NK-92 (cell line): ENCODE data around the gene ZNRF3.
"Not testable (repeated sequence)": the region's sequence is repeated elsewhere in the genome, so short reads cannot be mapped to it uniquely, and the experiment has no call there.

Experiments
- DNase-seq: peaks from one replicate; lab custom pipeline; 2025; ENCODE audit not compliant: unreplicated experiment; lab: John Stamatoyannopoulos, UW

ZNRF3 gene

DNA sequence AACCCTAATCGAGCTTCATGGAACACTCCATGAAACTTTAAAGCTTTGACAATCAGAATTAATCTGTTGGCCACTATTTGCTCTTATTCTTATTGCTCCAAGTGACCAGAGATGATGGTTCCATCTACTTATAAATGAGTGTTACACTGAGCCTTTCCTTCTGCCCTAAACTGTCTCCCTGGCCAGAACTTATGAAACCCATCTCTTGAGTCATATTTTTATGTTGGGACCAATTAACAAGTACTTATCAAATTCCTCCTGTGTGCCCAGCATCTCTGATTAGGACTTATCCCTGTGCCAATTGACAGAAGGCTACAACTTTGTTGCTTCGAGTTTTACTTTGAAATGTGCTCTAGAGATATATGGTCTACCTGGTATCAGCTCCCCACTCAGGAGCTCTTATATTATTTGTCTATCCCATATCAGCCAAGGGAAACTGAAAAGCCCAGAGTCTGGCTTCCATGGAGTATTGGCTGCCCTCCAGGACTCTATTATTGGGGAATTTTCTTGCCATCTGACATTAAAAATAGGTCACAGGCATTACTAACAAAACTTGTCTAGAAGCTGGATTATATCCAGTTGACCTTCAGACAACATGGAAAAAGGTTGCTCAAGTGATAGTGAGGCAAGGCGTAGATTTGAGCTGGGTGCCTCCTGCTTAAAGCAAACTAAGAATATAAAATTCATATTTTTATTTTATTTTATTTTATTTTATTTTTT, 198.3 kb downstream of the ZNRF3 start:
- no peak for DNase-seq

DNA sequence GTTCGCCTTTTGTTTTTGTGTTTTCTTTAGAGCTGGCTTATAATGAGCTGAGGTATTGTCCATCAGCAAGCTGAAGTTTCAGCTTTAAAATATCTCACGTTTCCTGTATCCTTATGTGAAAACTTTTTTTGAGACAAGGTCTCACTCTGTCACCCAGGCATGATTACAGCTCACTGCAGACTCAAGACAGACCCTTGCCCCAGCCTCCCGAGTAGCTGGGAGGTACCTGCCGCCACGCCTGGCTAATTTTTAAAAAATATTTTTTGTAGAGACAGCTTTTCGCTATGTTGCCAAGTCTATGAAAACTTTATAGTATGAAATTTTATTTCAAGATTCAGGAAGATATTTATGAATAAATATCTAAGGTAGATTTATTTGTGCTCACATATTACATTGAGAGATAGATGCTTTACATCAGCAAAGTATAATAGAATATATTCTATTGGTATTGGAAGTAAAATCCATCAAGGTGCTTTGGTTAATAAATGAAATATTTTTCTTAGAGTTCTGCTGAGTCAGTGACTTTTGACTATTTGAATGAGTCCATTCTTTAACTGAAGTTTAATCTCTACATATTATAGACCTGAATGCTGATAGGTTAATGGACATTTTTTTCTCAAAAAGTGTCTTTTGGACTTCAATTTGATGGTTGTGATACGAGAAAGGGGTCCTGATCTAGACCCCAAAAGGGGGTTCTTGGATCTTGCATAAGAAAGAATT, 199.6 kb downstream of the ZNRF3 start:
- no peak for DNase-seq

DNA sequence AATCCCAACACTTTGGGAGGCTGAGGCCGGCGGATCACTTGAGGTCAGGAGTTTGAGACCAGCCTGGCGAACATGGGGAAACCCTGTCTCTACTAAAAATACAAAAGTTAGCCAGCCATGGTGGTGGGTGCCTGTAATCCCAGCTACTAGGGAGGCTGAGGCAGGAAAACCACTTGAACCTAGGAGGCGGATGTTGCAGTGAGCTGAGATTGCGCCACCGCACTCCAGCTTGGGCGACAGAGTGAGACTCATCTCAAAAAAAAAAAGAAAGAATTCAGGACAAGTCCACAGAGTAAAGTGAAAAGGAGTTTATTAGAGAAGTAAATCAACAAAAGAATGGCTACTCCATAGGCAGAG, 200.2 kb downstream of the ZNRF3 start:
- not testable (repeated sequence) for DNase-seq

DNA sequence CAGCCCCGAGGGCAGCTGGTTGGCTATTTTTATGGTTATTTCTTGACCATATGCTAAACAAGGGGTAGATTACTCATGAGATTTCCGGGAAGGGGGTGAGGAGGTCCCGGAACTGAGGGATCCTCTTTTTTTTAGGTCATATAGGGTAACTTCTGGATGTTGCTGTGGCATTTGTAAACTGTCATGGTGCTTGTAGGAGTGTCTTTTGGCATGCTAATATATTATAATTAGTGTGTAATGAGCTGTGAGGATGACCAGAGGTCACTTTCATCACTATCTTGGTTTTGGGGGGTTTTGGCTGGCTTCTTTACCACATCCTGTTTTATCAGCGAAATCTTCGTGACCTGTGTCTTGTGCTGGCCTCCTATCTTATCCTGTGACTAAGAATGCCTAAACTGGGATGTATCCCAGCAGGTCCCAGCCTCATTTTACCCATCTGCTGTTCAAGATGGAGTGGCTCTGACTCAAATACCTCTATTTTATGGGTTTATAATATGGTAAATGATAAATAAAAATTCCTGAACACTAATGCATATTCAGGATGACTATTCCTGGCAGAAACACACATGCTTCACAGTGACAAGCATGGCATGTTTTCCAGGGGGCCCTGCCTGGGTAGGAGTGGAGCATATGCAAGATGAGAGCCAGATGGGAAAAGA, 200.7 kb downstream of the ZNRF3 start:
- no peak for DNase-seq

DNA sequence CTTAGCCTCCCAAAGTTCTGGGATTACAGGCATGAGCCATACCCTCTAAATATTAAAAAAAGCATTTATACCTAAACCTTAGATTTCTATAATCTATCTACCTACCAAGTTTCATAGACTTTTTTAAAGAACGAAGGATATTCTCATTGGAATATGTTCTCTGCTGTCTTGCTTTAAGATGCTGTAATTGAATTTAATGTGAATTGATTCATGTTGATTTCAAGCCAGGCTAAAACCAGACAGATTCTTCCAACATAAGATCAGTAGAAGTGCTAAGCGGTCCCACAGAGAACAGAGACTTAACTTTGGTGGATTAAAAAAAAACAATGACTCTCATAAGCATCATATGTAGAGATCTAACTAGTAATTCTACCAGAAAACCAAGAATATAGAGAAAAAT, 203.6 kb downstream of the ZNRF3 start:
- no peak for DNase-seq

DNA sequence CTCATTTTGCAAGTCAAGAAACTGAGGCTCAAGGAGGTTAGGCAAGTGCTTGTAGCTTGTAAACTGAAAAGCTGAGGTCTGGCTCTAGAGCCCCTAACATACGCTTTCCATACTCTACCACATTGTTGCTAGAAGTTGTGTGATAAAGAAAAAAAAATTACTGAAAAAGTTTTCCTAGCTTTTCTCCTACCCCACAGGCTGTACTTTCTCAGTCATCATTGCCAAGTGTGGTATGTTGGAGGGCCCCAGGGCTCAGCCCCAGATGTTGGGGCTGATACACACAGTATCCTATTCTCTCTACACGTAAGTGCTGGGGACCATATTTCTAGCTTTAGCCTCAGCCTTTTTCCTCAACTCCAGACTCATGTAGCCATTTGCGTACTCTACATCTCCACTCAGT, 205.4 kb downstream of the ZNRF3 start:
- no peak for DNase-seq

DNA sequence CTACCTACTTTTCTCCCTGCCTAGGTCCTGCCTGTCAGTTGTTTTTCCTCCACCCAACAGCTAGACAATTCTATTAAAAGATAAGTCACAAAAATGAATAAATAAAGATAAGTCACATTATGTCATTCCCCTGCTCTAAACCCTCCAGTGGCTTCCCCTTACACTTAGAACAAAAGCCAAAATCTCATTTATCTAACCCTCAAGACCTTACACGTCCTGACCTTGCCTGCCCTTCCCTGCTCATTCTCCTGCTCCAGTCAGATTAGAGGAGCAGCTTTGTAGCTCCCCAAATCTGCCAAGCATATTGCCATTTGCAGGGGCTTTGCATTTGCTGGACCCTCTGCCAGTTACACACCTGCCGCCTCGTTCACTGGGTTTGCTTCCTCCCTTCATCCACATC, 206.1 kb downstream of the ZNRF3 start:
- DNase-seq, result no peak

DNA sequence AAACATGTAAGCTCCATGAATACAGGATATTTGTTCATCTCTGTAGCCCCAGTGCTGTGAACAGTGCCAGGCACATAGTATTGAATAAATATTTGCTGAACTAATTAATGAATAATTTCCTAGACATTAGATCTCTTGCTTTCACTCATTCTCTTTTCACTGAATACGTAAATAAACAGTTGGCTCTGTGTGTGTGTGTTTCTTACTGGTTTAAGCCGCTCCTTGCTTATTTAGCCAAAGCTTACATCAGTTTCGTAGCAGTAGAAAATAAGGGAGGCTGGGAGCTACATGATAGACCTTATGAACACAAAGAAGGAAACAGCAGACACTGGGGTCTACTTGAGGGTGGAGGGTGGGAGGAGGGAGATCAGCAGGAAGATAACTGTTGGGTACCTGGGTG, 206.7 kb downstream of the ZNRF3 start:
- DNase-seq, result no peak

DNA sequence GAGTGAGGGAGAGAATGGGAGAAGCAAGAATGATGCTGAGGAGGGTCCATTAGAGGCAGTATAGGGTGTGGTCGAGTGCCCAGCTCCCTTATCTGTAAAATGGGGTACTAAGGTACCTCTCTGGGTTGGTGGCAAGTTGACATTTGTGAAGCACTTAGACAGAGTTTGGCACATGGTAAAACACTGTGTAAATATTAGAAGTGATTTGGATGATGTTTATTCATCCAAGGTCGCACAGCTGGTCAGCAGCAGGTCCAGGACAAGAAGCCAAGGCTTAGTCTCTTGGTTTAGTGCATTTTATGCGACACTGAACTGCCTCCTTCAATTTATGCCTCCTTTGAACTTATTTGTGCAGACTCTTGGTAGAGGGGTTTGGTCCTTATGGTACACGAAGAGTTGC, 208.9 kb downstream of the ZNRF3 start:
- no peak for DNase-seq

DNA sequence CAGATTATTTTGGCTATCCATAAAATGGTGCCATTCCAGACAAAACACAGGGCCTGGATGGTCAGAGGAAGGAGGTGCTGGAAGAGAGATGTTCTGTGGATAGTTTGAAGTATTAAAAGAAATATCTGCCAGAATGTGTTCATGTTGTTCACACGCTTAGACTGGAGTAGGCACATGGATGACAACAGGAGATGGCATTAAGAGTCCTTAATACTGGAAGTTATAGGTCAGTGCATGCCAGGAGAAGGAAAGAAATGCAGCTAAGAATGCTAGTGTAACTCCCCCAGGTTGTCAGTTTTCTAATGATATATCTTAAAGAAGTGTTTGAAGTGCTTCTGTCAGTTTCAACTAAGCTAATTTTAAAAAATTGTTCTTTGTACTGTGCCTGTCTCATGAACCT, 209.7 kb downstream of the ZNRF3 start:
- DNase-seq, result no peak

DNA sequence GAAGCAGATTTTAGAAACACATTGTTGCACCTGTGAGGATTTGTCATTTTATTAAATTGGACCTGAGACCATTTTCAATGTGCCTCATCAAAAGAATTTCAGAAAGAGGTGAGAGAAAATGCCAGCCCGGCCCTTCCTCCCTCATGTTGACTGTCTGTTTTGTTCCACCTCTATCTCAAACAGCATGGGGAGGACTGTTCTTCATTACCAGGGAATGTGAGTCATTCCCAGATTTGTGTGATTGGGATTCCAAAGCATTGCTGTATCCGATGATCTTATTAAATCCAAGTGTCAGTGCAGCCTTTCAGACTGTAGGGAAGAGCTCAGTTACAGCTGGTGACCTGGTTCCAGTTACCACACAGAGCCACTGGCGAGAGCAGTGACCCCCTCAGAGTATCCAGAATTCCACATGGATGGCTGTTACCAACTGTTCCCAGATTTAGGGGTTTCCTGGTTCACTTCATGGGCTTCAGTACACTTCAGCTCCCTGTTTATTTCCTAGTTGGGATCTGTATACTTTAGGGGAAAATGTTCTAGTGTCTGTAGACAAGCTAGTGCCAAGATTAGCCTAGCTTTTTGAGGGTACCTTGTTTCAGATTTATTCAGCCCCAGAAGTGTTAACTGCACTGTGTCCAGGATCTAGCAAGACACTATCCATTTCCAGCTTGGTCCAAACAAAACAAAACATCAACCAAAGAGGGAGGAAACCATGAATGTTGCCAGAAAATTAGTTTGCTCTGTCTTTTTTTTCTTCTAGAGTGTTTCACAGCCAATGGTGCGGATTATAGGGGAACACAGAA, 210.3 kb downstream of the ZNRF3 start:
- DNase-seq, result no peak

DNA sequence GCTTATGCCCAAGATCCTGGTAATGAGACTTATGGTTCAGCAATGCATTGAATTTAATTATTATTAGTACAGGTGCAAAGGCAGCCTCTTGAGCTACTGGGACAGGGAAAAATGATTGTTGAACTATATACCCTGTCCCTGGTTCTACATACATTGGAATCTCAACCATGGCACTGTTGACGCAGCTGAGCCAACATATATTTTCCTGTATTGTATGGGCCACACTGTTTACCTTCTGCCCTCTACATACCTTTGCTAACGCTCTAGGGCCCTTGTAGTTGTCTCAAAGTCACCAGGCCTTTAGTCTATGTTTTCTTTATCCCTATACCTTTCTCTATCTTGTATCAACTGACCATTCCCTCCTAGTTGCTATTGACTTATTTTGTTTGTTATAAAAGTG, 212.1 kb downstream of the ZNRF3 start:
- DNase-seq, result no peak

DNA sequence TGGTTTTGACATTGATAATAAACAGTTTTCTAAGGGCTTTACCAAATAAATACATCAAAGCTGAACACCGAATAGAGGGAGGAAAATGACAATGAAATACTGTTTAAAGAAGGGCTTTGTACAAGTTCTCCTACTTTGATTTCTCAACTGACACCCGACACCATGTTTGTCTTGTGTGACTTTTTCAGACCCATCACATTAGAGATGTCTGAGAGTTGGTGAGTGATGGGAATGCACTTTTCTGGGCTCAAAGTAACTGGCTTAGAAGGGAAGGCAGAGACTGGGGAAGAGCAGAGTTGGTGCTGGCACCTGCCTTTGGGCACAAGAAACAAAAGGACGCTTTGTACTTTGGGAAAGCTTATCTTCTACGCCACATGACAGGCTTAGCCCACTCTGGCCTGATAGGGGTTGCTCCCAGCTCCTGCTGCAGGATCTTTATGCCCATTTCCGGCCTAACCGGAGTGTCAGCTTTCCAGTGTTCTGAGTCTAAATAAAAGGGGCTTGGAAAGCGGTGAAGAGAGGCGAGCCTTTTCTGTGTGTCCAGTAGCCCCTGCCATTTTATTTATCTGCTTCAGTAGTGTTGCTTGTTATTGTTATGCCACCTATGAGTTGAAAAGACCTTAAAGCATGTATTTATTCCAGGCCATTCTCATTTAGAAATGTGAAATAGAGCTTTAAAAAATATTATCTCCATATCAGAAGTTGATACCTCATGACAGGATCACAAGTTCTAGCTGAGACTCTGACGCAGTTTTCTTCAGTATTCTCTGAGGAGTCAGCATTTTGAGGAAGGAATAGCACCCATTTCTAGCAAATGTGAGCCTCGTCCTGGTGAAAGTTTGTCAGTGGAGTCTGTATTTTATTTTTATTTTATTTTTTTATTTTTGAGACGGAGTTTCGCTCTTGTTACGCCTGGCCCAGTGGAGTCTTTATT, 213.6 kb downstream of the ZNRF3 start:
- DNase-seq, result no peak

DNA sequence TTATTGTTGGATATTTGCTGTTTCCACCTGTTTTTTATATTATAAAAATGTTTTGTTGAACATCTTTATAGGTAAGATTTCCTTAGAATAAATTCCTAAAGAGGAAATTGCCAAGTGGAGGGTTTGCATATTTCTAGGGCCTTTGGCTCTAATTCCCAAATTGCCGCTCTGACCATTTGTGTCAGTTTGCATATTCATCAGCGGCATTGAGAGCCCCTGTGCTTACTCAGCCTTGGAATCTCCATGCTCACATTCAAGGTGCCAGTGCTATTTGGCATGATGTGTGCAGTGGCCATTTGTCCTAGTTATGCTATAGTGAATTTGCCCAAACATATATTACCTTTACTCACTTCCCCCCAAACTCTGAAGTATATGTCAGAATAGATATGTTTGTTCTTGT, 214.9 kb downstream of the ZNRF3 start:
- no peak for DNase-seq

DNA sequence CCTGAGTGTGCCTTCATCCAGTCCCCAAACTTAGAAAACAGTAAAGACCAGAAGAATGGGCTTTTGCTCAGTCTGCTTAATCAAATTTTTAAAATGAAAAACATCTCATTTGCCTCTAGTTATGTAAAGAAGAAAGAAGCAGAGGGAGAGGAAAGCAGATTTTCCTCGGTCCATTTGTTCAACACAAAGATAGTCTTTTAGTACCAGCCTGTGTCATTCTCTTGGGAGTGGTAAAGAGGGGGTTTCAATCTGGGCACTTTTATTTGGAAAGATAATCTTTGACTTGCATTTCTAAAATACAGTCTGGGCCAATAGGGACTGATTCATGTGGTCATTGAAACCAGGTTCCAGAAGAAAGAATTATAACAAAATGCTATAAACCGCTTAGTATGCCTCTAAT, 218.9 kb downstream of the ZNRF3 start:
- DNase-seq, result no peak

DNA sequence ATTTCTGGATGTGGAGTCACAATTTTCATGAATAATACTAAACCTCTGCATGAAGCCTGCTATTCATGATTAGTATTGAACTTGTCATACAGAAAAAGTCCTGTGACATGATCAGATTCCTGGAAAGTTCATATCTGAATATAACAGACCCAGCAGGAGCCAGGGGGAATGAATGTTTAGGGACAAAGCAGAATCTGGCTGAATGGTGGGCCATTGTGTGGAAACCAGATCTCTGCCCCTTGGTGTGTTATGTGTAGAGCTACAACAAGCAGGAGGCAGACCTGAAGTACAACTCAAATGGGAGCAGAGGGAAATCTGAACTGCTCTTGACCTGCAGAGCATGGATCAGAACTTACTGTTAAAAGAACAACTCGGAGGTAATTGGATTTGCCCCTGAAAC, 219.7 kb downstream of the ZNRF3 start:
- no peak for DNase-seq

DNA sequence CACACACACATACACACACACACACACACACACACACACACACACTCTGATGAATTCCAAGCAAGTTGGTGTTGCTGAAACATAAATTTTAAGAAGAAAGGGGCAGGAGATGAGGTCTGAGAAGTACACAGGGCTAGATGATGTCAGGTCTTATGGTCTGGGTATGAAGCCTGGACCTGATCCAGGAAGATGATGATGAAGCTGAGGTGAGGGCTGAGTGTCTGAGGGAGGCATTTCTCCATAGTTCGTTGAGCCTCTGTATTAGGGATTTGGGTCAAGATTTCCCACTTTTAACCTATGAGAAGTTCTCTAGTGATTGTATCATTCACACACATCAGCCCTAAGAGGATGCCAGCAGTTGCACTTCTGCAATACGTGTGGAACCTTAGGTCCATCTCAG, 222.1 kb downstream of the ZNRF3 start:
- DNase-seq, result no peak

DNA sequence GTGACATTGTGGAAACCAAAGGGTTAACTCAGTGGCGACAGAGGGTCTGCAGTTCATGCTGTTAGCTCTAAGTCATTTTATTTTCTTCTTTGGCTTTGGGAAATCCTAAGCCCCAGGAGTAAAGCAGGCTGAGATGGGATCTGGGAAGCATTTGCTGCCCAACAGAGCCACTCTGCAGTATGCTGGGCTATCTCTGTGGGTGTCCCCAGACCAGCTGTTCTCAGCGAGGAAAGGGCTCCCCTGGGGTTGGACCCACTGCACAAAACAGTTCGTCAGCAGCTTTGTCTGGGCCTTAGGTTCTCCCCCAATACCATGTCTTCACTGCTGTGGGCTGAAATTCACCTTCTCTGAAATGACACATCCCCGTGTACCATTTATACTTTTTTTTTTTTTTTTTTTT, 223.5 kb downstream of the ZNRF3 start:
- no peak for DNase-seq
